A673 (cell line): ENCODE measurements around the gene NTNG1. TPM values are rescaled to one million over a fixed set of nuclear protein-coding genes. Genes with fewer than 3 reads are reported as not detected.
A peak's percentile ranks its signal among the peaks of the same experiment; 100 is the strongest.

Experiments
- BruUV-seq: library from RNA; stranded (reverse); fragments of 400-500 nt; replicated peaks from 2 replicates; lab custom pipeline; 2021; lab: Mats Ljungman, UMichigan
- CTCF ChIA-PET: fragments of 300-600 bp; sonication (Branson Sonifier 250); formaldehyde crosslinking; loops from one replicate; lab custom pipeline; 2022; ENCODE audit warnings: antibody characterized with exemption; lab: Charles Lee
- POLR2A ChIA-PET: fragments of 300-600 bp; sonication (Branson Sonifier 250); formaldehyde crosslinking; loops from one replicate; lab custom pipeline; 2022; ENCODE audit warnings: antibody characterized with exemption; ENCODE audit not compliant: low non-redundant PET; lab: Charles Lee
- DNase-seq: peaks from one replicate; pipeline ENCODE4 v3.0.0-alpha.2; 2015; ENCODE audit warnings: low spot score
- H3K27ac ChIP-seq: fragments of 200-600 bp; sonication (generic); 2 replicates; pipeline ENCODE4 v1.5.1; 2016; ENCODE audit warnings: mixed run types, low read depth, mild to moderate bottlenecking, mixed read lengths, antibody characterized with exemption, low read length; ENCODE audit not compliant: poor library complexity, severe bottlenecking
- H3K27me3 ChIP-seq: fragments of 200-600 bp; sonication (generic); replicated peaks from 2 replicates; pipeline ENCODE4 v1.6.1; 2017; ENCODE audit warnings: mixed run types, low read depth, mild to moderate bottlenecking, mixed read lengths, antibody characterized with exemption, low read length; ENCODE audit not compliant: insufficient read depth, poor library complexity
- H3K36me3 ChIP-seq: fragments of 200-600 bp; sonication (generic); 2 replicates; pipeline ENCODE4 v1.6.1; 2016; ENCODE audit warnings: mixed run types, mild to moderate bottlenecking, mixed read lengths, antibody characterized with exemption, low read length; ENCODE audit not compliant: insufficient read depth, poor library complexity, severe bottlenecking
- H3K4me1 ChIP-seq: fragments of 200-600 bp; sonication (generic); 2 replicates; pipeline ENCODE4 v1.6.1; 2017; ENCODE audit warnings: mixed run types, mild to moderate bottlenecking, mixed read lengths, antibody characterized with exemption, low read length; ENCODE audit not compliant: insufficient read depth, poor library complexity, severe bottlenecking
- H3K4me3 ChIP-seq: fragments of 200-600 bp; sonication (generic); 2 replicates; pipeline ENCODE4 v1.5.1; 2016; ENCODE audit warnings: low read depth, mixed run types, mild to moderate bottlenecking, mixed read lengths, low read length; ENCODE audit not compliant: poor library complexity, severe bottlenecking
- H3K9me3 ChIP-seq: fragments of 200-600 bp; sonication (generic); 2 replicates; pipeline ENCODE4 v1.6.1; 2016; ENCODE audit warnings: mixed run types, low read depth, mild to moderate bottlenecking, mixed read lengths, antibody characterized with exemption, low read length; ENCODE audit not compliant: poor library complexity, severe bottlenecking
- EZH2 ChIP-seq: fragments of 200-600 bp; sonication (generic); IDR thresholded peaks from 2 replicates; pipeline ENCODE4 v1.6.1; 2017; ENCODE audit warnings: borderline replicate concordance, low read depth, mild to moderate bottlenecking, mixed read lengths, antibody characterized with exemption, low read length; ENCODE audit not compliant: poor library complexity, severe bottlenecking
- intact Hi-C: fragments of 100-400 bp; cut with micrococcal nuclease; formaldehyde crosslinking; loops from one replicate; pipeline ENCODE4 v1.10.0; 2022; ENCODE audit not compliant: unreplicated experiment
- total RNA-seq: library from RNA; stranded (reverse); gene quantifications from 2 replicates; pipeline ENCODE4 v1.2.3, GENCODE V29; 2021
- TF ChIP-seq, protein P1 (sequence below): fragments of 300-800, 200-600 bp; sonication (generic); conservative IDR thresholded peaks from 2 replicates; pipeline ENCODE4 v1.5.1; 2017; ENCODE audit warnings: low read depth, mild to moderate bottlenecking, antibody characterized with exemption, low read length, moderate library complexity, mixed read lengths

NTNG1 gene
- total RNA-seq, 1 experiment from 2014 or later, result 91.5 TPM

DNA sequence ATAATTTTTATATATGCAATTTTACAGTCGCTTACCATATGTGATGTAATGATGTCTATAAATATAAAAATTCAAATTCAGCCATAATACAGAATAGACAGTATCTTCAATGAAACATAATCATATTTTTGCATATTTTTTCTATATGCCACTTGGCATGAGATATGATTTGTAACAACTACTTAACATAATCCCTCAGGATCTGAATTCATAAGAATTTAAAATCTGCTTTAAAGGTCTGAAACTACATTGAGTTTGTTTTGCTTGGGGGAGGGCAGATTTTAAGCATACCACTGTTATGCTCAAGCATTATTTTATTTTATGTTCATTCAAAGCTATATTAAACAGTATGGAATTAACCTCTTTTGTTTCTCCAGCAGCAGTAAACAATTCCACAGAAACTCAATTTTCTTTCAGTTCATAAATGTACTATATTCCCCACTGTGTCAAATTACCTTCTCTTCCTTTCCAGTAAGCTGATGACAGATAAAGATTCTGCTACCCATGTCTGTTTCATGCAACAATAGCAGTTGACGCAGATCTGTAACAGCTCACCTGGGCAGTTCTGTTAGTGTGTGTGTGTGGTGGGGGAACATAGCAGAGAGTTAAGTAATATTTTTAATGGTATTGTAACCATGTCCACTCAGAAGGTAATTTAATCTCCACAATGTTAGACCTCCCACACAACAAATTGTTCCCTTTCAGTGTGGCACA lies 224.8 kb downstream of the NTNG1 start:
- no TSS peak for BruUV-seq
- DNase-seq, result no peak
- Histone ChIP-seq H3K4me3 (no peak overlapping the region), H3K4me1 (peaks cover 27% of the 10 kb centered on the region), H3K36me3 (no peaks in the 10 kb centered on the region), H3K27ac (no peak overlapping the region), H3K9me3 (no peaks in the 10 kb centered on the region), H3K27me3 (no peaks in the 10 kb centered on the region)
- ChIA-PET CTCF (no interaction called here), POLR2A (no interaction called here)
- intact Hi-C loops, result no loop called here
- TF ChIP-seq, protein P1, sequence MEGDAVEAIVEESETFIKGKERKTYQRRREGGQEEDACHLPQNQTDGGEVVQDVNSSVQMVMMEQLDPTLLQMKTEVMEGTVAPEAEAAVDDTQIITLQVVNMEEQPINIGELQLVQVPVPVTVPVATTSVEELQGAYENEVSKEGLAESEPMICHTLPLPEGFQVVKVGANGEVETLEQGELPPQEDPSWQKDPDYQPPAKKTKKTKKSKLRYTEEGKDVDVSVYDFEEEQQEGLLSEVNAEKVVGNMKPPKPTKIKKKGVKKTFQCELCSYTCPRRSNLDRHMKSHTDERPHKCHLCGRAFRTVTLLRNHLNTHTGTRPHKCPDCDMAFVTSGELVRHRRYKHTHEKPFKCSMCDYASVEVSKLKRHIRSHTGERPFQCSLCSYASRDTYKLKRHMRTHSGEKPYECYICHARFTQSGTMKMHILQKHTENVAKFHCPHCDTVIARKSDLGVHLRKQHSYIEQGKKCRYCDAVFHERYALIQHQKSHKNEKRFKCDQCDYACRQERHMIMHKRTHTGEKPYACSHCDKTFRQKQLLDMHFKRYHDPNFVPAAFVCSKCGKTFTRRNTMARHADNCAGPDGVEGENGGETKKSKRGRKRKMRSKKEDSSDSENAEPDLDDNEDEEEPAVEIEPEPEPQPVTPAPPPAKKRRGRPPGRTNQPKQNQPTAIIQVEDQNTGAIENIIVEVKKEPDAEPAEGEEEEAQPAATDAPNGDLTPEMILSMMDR, result no peak
- no peak for TF ChIP-seq EZH2

DNA sequence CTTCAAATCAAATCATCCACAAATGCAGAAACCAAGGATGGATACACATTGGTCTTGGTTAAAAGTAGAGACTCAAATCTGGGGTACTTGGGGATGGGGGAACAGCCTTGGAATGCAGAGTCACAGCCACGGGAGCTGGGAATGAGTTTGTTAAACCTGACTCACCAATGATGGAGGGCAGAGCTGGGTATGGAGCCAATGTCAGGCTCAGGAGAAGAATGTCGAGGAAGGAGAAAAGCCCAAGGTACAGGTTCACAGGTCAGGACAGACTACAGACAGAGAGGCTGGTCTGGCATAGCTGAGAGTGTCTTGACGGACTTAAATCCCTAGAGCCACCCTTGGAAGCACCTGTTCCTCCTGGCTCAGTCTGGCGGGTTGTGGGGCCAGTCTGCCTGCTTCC lies 237.6 kb downstream of the NTNG1 start:
- CTCF ChIA-PET, result no interaction called here
- Histone ChIP-seq H3K36me3 (no peaks in the 10 kb centered on the region), H3K27ac (no peak overlapping the region), H3K4me3 (no peak overlapping the region), H3K9me3 (no peaks in the 10 kb centered on the region), H3K27me3 (no peaks in the 10 kb centered on the region), H3K4me1 (peaks cover 6% of the 10 kb centered on the region)
- TF ChIP-seq, protein P1, result no peak
- TF ChIP-seq EZH2, result no peak
- POLR2A ChIA-PET, result no interaction called here
- BruUV-seq, result no TSS peak
- no peak for DNase-seq
- intact Hi-C loops, result no loop called here

DNA sequence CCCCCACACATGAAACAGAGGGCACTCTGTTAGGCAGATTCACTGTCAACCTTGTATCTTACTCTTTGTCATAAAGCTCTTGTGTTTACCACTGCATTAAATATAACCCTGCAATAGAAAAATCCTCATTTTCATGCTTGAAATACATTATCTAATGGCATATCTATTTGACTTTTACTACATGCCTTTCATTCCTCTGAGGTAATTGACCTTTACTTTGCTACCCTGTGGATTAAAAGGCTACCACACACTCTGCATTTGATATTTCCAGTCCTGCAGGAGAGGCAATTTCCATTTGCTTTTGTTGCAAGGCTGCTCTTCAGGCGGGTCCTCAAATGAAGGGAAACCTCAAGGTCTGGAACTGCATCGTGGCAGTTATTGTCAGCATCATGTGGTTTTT lies 238.0 kb downstream of the NTNG1 start:
- H3K27me3 ChIP-seq, result no peaks in the 10 kb centered on the region
- no peak overlapping the region for H3K27ac ChIP-seq
- H3K36me3 ChIP-seq, result no peaks in the 10 kb centered on the region
- H3K9me3 ChIP-seq, result no peaks in the 10 kb centered on the region
- no TSS peak for BruUV-seq
- no peak for TF ChIP-seq EZH2
- TF ChIP-seq, protein P1, result no peak
- peak; percentile 28 for DNase-seq
- no peak overlapping the region for H3K4me3 ChIP-seq
- H3K4me1 ChIP-seq, result peaks cover 6% of the 10 kb centered on the region
- intact Hi-C loops, result no loop called here
- POLR2A ChIA-PET, result no interaction called here
- CTCF ChIA-PET, result no interaction called here
